ENCODE results near the gene COPB2.
"Not testable (repeated sequence)": the region's sequence is repeated elsewhere in the genome, so short reads cannot be mapped to it uniquely, and the experiment has no call there.

Gene COPB2

GRCh38 chr3:139389552-139390368 is at the start of gene COPB2:
Gene COPB2 (minus strand): TSS chr3:139389647. CDS start chr3:139389550, 97 bp downstream.
- H3K4me3 Mint-ChIP-seq: peak within 1 kb of the TSS; percentile 96
- peaks cover 52% of the 10 kb centered on the region for H3K4me1 Mint-ChIP-seq
- H3K27me3 Mint-ChIP-seq: no peaks in the 10 kb centered on the region
- no peaks in the 10 kb centered on the region for H3K9me3 Mint-ChIP-seq
- peaks cover 1% of the 10 kb centered on the region for H3K36me3 Mint-ChIP-seq
- H3K27ac Mint-ChIP-seq: peak within 1 kb of the TSS; percentile 95

GRCh38 chr3:139434764-139435307 is 45.4 kb upstream of the COPB2 start:
- H3K4me3 Mint-ChIP-seq: no peak overlapping the region
- H3K27me3 Mint-ChIP-seq: no peaks in the 10 kb centered on the region
- H3K9me3 Mint-ChIP-seq: no peaks in the 10 kb centered on the region
- peaks cover 4% of the 10 kb centered on the region for H3K36me3 Mint-ChIP-seq
- no peak overlapping the region for H3K27ac Mint-ChIP-seq
- no peaks in the 10 kb centered on the region for H3K4me1 Mint-ChIP-seq

- H3K27ac Mint-ChIP-seq: no peak overlapping the region
- H3K4me1 Mint-ChIP-seq: no peaks in the 10 kb centered on the region
- no peaks in the 10 kb centered on the region for H3K27me3 Mint-ChIP-seq
- H3K9me3 Mint-ChIP-seq: no peaks in the 10 kb centered on the region
- H3K4me3 Mint-ChIP-seq: no peak overlapping the region
- H3K36me3 Mint-ChIP-seq: peaks cover 4% of the 10 kb centered on the region
These were observed 44.8 kb upstream of the COPB2 start for GRCh38 chr3:139434228-139434627.

- Mint-ChIP-seq H3K9me3 (no peaks in the 10 kb centered on the region), H3K36me3 (peaks cover 4% of the 10 kb centered on the region), H3K4me1 (no peaks in the 10 kb centered on the region), H3K27ac (no peak overlapping the region), H3K27me3 (no peaks in the 10 kb centered on the region), H3K4me3 (no peak overlapping the region)
These were observed 43.6 kb upstream of the COPB2 start for GRCh38 chr3:139433089-139433488.

DNA sequence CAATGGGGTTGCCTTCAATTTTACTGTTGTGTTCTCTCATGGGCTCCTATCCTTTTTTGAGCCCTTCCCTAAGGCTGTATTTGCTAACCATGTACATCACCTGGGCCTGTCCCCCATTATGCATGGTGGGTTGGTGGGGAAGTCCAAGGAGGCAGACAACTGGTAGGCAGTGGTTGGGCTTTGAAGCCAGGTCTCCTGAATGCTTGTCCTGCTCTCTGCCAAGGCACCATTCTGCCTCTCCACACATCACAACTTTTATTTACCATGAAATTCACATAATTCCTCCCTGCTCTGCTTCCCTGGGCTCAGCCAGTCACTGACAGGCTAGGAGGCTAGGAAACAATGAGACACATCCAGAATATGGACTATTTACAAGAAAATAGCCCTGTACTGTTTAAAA is 41.0 kb upstream of the COPB2 start:
- H3K36me3 Mint-ChIP-seq: peaks cover 4% of the 10 kb centered on the region
- no peak overlapping the region for H3K4me3 Mint-ChIP-seq
- H3K27ac Mint-ChIP-seq: no peak overlapping the region
- no peaks in the 10 kb centered on the region for H3K9me3 Mint-ChIP-seq
- H3K27me3 Mint-ChIP-seq: no peaks in the 10 kb centered on the region
- H3K4me1 Mint-ChIP-seq: no peaks in the 10 kb centered on the region

DNA sequence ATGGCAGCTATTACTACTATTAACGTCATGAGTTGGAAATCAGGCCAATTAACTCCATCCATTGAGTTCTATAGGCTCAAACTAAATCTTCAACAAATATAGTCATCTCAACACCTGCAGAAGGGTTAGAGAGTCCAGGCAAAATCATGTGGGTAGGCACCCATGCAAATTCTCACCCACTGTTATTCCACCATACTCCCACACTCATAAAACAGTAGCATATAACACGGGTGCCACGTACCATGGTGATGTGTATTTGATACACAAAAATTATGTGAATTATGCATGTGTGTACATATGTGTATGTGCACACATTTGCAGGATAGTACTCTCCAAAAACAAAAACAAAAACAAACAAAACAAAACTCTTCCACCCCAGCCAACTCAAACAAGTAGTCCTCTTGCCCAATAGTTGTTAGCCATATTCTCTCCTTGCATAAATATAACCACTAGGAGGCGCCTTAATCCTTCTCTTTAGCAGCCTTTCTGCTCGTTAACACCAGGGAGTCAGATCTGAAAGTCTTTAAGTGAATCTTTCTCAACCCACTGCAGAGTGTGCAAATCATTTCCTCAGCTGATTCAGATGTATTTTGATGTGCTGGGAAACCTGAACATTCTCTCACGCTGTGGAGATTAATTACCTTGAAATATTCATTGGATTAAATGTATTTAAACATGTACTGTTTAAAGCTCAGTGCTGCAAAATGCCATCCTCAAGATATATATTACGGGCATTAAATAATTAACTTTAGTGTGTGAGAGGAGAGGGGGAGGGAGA is 38.0 kb upstream of the COPB2 start:
- Mint-ChIP-seq H3K4me1 (no peaks in the 10 kb centered on the region), H3K36me3 (peaks cover 9% of the 10 kb centered on the region), H3K27me3 (no peaks in the 10 kb centered on the region), H3K4me3 (no peak overlapping the region), H3K27ac (no peak overlapping the region), H3K9me3 (no peaks in the 10 kb centered on the region)

DNA sequence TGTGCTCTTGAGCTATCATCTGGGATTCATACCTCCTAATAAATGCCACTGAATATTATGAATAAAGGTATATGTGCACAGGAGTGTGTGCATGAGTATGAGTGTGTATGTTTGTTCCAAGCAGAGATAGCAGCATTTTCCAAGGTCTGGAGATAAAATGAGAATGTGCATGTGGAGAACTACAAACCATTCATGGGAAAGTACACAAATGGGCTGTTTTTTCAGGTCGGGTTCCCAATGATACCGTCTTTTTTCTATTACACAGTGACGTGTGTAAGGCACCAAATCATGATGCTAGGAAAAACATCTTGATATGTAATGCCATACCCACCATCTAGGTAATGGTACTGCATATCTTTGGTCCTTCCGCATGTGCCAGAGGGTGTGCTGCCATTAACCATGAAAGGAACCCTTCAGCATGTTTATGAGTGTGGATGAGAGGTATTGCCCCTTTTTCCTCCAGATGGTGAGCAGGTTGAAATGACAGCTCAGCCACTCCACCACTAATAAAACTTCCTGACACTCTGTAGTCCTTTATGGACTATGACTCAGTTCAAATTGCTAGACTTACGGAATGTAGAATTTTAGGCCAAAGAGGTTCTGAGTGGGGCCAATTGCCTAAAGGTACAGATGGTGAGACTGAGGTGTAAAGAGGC is 36.4 kb upstream of the COPB2 start:
- no peak overlapping the region for H3K4me3 Mint-ChIP-seq
- no peak overlapping the region for H3K27ac Mint-ChIP-seq
- H3K27me3 Mint-ChIP-seq: no peaks in the 10 kb centered on the region
- H3K4me1 Mint-ChIP-seq: no peaks in the 10 kb centered on the region
- H3K9me3 Mint-ChIP-seq: no peaks in the 10 kb centered on the region
- H3K36me3 Mint-ChIP-seq: peaks cover 5% of the 10 kb centered on the region

GRCh38 chr3:139423232-139423631 is 33.8 kb upstream of the COPB2 start:
- Mint-ChIP-seq H3K27ac (no peak overlapping the region), H3K4me3 (no peak overlapping the region), H3K27me3 (no peaks in the 10 kb centered on the region), H3K9me3 (no peaks in the 10 kb centered on the region), H3K4me1 (no peaks in the 10 kb centered on the region), H3K36me3 (peaks cover 9% of the 10 kb centered on the region)

DNA sequence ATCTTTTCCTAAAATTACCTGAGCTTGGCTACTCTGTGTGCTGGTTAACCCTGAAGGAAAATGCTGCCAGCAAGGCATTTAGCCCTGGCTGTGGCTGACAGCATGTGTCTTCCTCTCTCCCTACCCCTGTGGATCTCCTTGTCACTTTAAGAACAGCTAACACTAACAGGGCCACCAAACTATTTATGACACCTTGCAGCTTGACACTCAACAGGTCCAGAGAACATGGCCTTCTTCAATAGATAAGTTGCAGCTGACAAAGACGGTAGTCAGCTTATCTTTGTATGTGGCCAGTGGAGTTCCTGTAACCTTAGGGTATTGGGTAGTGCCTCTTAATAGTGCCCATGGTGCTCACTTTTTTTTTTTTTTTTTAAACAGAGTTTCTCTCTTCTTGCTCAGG is 32.0 kb upstream of the COPB2 start:
- Mint-ChIP-seq H3K27ac (no peak overlapping the region), H3K27me3 (no peaks in the 10 kb centered on the region)

DNA sequence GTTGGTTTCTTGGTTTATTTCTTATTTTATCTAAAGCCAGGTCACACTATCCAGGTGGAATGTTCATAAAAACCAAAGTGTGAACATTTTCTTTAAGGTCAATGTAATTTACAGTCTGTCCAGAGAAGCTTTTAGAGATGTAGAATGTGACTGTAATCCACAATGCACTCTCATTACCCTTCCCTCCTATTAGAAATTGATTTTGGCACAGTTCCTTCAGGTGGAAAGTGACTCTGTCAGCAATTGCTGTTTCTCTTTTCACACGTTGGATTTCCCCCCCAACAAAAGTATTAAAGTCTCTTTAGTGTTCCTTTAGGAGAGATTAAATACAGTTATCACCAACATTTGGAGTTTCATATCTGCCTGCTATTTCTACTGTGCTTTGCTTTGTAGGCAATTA is 31.6 kb upstream of the COPB2 start:
- Mint-ChIP-seq H3K9me3 (peaks cover 13% of the 10 kb centered on the region), H3K27ac (no peak overlapping the region), H3K27me3 (no peaks in the 10 kb centered on the region), H3K36me3 (peaks cover 19% of the 10 kb centered on the region), H3K4me1 (no peaks in the 10 kb centered on the region), H3K4me3 (no peak overlapping the region)

More for the DNA sequence above, 32.0 kb upstream of the COPB2 start:
- H3K4me1 Mint-ChIP-seq: no peaks in the 10 kb centered on the region
- no peak overlapping the region for H3K4me3 Mint-ChIP-seq
- H3K9me3 Mint-ChIP-seq: peaks cover 9% of the 10 kb centered on the region
- peaks cover 16% of the 10 kb centered on the region for H3K36me3 Mint-ChIP-seq

DNA sequence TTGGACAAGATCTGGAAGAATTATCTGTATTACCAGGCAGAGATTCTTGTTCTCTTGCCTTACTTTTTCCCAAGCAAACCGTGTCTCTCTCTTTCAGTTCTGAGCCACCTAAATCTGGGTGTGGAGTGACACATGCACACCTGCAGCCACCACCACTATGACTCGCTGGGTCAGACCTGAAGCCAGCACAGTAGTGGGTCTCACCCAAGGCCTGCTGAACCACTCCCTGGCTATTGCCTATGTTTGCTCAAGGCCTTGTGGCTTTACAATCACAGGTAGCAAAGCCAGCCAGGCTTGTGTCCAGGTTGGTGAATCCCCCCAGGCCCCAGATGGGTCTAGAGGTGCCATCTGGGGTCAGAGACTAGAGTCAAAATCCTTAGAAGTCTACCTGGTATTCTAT is 28.7 kb upstream of the COPB2 start:
- Mint-ChIP-seq H3K27me3 (no peaks in the 10 kb centered on the region), H3K4me3 (no peak overlapping the region), H3K4me1 (no peaks in the 10 kb centered on the region), H3K27ac (no peak overlapping the region), H3K9me3 (peaks cover 35% of the 10 kb centered on the region), H3K36me3 (peaks cover 20% of the 10 kb centered on the region)

- Mint-ChIP-seq H3K4me3 (no peak overlapping the region), H3K36me3 (peaks cover 24% of the 10 kb centered on the region), H3K9me3 (peaks cover 40% of the 10 kb centered on the region), H3K27ac (no peak overlapping the region), H3K4me1 (no peaks in the 10 kb centered on the region), H3K27me3 (no peaks in the 10 kb centered on the region)
These were observed 26.8 kb upstream of the COPB2 start for GRCh38 chr3:139416275-139416674.

DNA sequence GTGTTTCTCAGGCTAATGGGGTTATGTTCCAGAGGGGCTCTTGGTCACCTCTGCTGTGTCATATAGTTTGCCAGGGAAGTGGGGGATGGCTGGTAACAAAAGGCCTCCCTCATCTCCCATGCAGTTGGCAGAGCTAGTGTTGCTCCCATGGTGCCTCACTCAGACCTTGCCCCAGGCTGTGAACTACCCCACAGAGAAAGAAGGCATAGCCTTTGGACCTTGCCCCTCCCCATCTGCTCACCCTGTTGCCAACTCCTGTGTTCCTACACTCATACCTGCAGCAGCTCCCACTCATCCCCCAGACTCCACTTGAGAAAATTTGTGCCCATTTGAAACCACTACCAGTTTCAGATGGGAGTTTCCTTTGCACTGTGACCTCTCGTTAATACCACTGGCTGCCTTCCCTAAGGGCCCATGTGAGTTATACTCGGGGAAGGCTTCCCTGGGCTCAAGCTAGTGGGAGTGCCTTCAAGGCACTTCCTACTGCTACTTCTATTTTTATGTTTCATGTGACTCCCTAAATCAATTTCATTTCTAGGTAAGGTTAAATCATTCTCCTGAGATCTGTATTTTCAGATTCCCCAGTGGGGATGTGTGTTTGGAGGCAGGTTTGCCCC is 25.3 kb upstream of the COPB2 start:
- peaks cover 23% of the 10 kb centered on the region for H3K36me3 Mint-ChIP-seq
- H3K4me3 Mint-ChIP-seq: no peak overlapping the region
- H3K27ac Mint-ChIP-seq: no peak overlapping the region
- H3K27me3 Mint-ChIP-seq: no peaks in the 10 kb centered on the region
- H3K9me3 Mint-ChIP-seq: peaks cover 40% of the 10 kb centered on the region
- H3K4me1 Mint-ChIP-seq: no peaks in the 10 kb centered on the region

DNA sequence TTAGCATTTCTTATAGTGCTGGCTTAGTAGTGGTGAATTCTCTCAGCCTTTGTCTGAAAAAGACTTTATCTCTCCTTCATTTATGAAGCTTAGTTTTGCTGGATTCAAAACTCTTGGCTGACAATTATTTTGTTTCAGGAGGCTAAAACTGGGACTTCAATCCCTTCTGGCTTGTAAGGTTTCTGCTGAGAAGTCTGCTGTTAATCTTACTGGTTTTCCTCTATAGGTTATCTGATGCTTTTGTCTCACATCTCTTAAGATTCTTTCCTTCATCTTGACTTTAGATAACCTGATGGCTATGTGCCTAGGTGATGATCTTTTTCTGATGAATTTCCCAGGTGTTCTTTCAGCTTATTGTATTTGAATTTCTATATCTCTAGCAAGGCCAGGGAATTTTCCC is 23.4 kb upstream of the COPB2 start:
- Mint-ChIP-seq H3K9me3 (peaks cover 40% of the 10 kb centered on the region), H3K36me3 (peaks cover 20% of the 10 kb centered on the region)
- H3K4me3 Mint-ChIP-seq, H3K27me3 Mint-ChIP-seq, H3K27ac Mint-ChIP-seq, H3K4me1 Mint-ChIP-seq: not testable (repeated sequence)

GRCh38 chr3:139401155-139401554 is 11.7 kb upstream of the COPB2 start:
- peaks cover 25% of the 10 kb centered on the region for H3K9me3 Mint-ChIP-seq
- H3K4me1 Mint-ChIP-seq, H3K27me3 Mint-ChIP-seq, H3K4me3 Mint-ChIP-seq, H3K27ac Mint-ChIP-seq: not testable (repeated sequence)
- peaks cover 23% of the 10 kb centered on the region for H3K36me3 Mint-ChIP-seq
